GM23248 (cell line): ENCODE results near the gene ENTREP3.

Experiments
- EZH2 ChIP-seq: fragments of 200-600 bp; sonication (generic); IDR thresholded peaks from 2 replicates; pipeline ENCODE4 v1.6.1; 2018; ENCODE audit warnings: antibody characterized with exemption, mild to moderate bottlenecking; ENCODE audit not compliant: insufficient read depth, poor library complexity, severe bottlenecking
- EZH2phosphoT487 ChIP-seq: fragments of 200-600 bp; sonication (generic); IDR thresholded peaks from 2 replicates; pipeline ENCODE4 v1.6.1; 2018; ENCODE audit warnings: antibody characterized with exemption, moderate library complexity, mild to moderate bottlenecking, low read depth; ENCODE audit not compliant: insufficient read depth

DNA sequence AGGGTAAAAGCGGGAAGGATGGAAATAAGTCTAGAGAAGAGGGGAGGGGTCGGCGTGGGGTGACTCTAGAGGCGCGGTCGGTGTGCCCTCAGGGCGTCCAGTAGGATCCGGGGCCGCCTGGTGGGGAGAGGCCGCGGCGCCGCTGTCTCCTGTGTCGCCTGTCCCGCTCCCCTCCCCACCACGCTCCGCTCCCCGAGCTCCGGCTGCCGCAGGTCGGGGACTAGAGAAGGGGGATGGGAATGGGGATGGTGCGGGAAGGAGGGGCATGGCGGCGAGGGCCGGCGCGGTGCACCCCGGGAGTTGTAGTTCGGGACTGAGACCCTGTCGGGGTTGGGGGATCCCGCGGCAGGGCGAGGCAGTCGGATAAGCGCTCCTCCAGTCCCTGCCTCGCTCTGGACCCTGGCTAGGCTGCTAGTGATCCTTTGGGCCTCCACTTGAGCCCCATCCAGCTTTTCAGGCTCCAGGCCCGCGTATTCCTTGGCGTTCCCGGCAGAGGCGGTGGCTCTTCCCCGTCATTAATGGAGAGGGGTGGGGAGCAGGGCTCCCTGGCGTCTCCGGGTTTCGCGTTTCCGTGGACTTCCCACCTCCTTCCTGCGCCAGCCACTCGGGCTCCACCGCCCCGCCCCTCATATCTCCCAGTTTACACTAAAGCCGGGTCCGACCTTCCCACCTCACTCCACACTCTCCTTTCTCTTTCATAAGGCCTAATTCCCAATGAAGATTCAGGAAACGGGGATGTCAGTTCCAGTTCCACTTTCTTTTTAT is at the start of gene ENTREP3:
- TF ChIP-seq EZH2phosphoT487, result no peak
- no peak for TF ChIP-seq EZH2
